OCI-M2 (cell line): ENCODE results near the gene RNU1-4.
"Not testable (repeated sequence)": the region's sequence is repeated elsewhere in the genome, so short reads cannot be mapped to it uniquely, and the experiment has no call there.

Source experiments
- DNase-seq: peaks from one replicate; lab custom pipeline; 2025; ENCODE audit not compliant: unreplicated experiment; lab: John Stamatoyannopoulos, UW

RNU1-4 gene

DNA sequence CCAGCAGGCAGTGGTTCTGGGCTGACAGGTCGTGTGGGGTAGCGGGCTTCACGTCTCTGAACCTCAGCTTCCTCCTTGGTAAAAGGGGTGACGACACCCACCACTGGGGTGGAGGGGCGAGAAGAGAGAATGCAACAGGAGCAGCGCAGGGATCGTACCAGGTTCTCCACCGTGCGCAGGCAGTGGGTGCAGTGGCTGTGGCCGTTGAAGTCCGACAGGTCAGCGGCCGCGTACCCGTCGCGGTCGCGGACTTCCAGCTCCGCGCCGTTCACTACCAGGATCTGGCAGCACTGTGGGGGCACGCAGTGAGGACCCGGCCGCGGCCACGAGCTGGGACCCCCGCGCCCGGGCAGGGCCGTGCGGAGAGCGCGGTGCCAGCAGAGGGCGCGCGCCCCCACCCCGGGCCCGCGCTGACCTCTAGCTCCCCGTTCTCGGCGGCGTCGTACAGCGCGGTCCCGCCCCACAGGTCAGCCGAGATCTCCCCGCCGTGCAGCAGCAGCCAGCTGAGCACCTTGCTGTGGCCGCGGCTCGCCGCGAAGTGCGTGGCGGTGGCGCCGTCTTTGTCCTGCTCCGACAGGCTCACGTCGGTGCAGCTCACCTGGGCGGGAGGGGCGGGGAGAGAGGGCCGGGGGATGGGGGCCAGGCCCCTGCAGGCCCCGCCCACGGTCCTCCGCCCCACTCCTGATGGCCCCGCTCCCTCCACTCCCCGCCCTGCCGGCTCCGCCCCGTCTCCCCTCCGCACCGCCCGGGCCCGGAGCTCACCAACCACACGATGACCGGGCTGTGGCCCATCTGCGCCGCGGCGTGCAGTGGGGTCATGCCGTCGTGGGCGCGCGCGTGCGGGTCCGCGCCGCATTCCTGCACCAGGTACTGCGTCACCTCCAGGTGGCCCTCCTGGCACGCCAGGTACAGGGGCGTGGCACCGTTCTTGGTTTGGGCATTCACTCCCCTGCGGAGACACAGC is 32.9 kb upstream of the RNU1-4 start:
- not testable (repeated sequence) for DNase-seq

DNA sequence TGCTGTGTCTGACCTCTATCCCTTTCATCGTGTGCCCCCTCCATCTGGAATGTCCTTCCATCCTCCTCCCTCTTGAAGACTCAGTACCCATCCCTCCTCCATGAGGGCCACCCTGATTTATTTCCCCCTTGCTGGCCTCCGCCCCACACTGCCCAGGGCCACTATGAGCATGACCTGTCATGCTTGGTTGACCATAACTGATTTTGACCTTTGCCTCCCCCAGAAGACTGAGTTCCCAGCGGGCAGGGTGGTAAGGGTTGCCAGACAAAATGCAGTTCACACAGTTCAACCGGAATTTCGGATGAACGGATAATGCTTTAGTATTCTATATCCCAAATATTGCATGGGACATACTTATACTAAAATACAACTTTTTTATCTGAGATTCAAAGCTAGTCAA is 31.6 kb upstream of the RNU1-4 start:
- not testable (repeated sequence) for DNase-seq

DNA sequence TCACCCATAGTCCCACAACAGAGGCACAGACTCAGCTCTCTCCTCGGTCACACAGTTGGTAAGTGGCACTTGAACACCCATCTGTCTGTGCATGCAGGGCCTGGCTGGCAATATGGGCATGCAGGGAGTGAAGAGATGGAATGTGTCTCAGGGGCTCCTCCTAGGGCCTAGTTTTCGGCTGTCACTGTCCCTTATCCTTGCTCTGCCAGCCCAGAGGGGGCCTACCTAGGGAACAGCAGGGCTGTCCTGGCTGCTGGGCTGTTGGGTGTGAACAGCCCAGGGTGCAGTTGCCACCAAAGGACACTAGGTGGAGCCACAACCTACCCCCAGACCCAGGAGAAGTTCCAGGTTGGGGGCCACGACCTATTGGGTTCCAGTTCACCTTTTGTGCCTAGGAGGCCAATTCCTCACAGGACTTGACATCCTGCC is 30.6 kb upstream of the RNU1-4 start:
- not testable (repeated sequence) for DNase-seq

DNA sequence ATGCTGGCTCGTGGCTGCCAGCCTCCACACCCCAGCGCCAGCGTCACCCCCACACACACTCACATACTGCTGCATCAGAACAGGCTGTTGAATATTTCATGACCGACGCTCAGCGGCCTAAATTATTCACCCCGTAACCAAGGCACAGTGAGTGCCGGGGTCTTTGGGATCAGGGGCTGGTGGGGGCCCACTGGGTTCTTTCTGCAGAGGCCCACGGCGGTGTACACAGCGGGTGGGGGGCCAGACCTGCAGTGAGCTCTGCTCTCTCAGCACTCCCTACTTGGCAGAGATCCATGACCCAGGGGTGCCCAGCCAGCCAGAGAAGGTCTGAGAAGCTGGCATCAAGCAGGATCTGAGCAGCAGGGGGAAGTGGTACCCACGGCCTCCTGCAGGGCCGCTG is 29.7 kb upstream of the RNU1-4 start:
- DNase-seq: not testable (repeated sequence)

DNA sequence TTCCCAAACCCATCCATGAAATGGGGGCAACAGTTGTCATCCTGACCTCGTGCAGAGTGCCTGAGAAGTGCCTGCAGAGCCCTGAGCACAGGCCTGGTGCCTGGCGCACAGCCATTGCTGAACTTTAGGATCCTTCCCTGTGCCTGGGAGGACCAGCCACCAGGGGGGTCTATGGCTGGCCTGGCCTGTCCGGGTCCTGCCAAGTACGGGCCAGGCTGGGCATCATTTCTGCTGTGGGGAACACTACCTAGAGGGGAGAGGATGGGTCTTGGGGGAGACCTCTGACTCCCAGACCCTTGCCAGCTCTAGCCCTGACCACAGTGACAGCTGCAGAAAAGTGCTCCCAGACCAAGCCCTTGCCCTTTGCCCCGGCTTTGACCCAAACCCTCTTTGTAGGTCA is 28.2 kb upstream of the RNU1-4 start:
- not testable (repeated sequence) for DNase-seq

DNA sequence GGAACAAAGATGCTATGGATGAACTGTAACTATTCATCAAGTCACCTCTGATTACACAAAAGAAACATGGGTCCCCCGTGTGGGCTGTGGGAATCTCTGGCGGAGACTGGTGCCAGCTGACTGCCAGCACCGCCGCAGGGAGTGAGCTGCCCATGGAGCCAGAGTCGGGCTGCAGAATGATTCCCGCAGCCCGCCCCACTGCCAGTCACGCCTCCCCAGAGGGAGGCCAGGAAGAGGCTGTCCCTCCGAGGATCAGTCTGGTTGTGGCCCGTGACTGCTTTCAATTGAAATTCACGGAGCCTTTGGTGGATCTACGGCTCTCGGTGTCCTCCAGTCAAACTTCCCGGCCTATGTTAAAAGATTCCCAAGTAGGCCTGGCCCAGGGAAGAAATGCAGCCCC is 27.7 kb upstream of the RNU1-4 start:
- not testable (repeated sequence) for DNase-seq

DNA sequence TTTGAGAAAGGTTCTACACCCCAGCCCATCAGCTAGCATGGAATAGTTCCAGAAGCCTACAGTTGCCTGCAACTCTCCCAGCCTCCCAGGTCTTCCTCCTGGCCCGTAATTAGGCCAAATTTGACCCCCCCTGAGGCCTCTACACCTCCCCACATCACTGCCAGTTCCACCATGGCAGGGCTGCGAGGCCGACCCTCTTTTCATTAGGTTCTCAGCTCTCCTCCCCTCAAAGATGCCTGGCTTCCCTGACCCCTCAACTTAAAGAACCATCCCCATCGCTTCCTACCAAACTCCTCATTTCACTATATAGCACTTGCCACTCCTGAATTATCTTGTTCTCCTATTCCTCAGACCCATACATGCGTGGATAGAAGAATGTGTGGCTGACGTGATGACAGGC is 27.3 kb upstream of the RNU1-4 start:
- DNase-seq: not testable (repeated sequence)

DNA sequence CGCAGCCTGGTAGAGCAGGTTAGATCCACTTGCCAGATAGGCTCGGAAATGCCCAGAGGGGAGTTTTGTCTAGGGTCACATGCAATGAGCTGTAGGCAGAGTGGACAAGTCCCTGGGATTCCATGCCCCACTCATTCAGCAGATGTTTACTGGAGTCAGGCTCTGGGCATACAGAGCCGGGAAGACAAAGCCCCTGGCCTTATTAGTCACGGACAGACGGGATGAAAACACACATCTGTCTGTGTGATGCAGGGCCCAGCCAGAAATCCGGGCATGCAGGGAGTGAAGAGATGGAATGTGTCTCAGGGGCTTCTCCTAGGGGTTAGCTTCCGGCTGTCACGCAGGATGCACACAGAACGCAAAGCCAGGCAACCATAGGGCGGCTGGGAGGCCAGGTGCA is 26.8 kb upstream of the RNU1-4 start:
- DNase-seq: not testable (repeated sequence)

DNA sequence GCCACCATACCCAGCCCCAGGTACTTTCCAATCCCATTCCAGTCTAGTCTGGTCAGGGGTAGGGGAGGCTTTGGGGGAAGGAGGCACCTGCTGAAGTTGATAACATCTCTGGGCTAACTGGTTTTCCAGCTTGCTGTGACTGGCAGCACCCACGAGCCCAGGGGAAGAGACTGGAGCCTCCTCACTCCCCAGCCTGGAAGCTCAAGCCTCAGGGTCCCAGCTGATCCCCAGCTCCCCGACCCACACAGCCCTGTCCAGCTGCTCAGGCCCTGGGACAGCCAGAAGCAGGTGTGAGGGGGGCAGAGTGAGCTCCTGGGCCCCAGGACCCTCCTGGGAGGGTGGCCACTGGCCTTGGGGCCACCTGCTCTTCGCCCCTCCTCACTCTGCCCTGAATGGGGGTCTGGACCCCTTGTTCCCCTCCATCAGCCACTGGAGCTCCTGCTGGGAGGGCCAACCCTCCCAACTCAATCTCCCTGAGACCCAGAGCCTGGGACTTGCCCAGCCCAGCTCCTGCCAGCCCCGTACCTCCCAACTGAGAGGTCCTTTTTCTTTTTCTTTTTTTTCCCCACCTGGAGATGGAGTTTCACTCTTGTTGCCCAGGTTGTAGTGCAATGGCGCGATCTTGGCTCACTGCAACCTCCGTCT is 23.5 kb upstream of the RNU1-4 start:
- no peak for DNase-seq

DNA sequence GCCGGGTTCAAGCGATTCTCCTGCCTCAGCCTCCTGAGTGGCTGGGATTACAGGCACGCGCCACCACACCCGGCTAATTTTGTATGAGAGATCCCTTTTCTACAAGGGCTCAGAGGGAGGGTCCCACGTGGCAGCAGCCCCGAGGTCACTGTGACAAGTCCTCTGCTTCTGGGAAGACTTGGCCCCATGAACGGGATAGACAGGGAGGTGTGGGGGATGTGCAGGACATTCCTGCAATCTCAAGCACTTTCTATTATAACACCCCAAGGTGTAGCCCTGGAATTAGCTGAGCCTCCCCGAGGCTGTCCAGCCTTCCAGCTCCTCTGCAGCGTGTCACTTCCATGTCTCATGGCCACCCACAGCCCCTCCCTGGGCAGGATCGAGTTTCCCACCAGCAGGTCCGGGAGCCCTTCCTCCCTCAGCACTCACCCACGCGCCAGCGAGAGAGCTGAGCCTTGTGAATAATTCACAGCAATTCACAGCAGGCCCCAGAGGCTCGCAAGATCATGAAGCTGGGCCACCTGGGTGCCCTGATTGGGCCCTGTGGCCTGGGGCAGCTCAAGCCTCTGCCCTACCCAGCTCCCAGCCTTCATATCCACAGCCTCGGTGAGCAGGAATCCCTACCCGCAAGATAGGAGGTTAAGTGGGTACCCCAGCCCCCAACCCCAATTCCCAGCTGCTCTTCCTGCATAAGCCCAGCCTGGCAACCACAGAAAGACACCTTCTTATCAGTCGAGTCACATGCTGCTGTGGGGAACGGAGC is 22.8 kb upstream of the RNU1-4 start:
- DNase-seq: no peak

DNA sequence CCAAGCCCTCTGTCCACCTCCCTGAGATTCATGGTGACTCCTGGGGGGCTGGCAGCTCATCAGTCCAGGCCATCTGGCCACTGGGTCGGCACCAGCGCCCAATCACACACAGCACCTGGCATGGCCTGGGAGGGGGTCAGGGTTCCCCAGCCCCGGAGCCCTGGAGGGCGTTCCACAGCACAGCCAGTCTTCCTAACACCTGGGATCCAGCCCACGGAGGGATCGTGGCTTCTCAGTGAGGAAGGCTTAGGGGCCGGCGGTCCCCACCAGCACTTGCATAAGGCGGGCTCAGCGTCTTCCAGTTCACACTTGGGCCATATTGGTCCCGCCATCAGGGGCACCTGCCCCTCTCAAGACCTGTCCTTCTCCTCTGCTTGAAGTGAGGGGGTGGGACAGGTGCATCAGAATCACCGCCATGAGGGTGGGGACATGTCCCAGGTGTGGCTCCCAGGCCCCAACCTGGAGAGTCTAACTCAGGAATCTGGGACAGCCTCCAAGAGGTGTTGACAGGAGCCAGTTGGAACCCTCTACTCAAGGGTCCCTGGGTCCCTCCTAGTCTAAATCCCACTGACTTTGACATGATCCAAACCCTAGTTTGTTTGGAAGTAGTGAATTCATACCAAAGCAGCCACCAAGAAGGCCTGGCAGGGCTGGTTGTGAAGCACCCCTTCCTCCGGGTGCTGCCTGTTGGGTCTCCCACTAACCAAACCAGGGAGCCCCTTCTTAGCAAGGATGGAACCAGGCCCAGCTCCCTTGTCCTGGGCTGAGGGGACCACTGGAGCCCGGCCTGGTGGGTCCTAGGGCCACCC is 22.0 kb upstream of the RNU1-4 start:
- DNase-seq: not testable (repeated sequence)

DNA sequence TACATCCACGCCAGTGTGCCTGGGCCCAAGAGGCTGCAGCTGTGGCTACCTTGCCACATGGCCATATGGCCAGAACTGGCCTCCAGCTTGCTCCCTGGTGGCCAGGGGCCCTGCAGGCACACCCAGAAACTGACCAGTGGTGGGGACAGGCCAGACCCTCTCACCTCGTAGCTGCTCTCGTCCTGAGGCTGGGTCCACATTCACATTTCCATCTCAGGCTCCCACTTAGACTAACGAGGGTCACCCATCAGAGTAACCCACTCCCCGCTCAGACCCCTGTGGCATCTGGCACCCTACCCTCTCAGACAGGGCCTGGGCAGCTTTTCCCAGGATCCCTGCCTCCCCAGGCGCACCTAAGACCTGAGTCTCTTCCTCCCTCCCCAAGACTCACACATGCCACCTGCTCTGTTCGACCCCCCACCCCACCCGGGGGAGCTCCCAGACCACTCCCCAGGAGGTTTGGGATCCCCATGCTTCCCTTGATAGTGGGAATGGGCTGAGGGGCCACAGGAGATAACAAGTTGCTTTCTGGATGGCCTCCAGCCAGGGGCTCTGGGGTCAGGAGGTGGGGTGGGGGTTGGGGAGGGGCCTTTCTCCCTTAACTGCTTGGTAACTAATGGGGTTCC is 21.3 kb upstream of the RNU1-4 start:
- DNase-seq: no peak

DNA sequence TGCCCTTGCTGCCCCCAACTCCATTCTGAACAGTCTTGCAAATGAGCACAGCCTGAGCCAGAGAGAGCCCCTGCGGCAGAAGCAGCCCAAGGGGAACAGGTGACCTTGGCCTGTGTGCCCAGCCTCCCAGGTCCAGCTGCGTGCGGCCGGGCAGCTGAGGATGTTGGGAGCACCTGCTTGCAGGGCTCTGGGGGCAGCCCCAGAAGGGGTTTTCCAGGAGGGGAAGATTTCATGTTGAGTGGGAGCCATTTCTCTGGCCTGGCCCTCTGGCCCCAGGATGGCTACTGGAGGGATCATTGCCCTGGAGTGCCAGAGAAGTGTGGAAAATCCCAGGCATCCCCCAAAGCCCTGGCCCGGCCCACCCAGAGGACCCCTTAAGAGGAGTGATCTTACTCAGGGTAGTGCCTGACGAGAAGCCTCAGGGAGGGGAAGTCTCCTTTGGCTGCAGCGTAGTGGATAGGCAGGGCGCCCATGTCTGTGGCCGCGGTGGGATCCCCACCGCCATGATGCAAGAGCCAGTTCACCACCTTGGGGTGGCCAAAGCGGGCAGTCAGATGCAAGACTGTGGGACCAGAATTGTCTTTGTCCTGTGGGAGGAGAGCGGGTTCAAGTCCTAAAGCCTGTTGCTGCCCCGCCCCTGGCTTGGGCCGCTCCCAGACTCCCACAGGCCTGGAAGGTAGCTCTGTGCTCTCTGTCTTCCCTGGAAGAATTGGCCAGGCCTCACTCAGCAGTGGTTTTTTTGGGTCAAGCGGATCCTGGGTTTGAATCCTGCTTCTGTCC is 20.6 kb upstream of the RNU1-4 start:
- DNase-seq: no peak

DNA sequence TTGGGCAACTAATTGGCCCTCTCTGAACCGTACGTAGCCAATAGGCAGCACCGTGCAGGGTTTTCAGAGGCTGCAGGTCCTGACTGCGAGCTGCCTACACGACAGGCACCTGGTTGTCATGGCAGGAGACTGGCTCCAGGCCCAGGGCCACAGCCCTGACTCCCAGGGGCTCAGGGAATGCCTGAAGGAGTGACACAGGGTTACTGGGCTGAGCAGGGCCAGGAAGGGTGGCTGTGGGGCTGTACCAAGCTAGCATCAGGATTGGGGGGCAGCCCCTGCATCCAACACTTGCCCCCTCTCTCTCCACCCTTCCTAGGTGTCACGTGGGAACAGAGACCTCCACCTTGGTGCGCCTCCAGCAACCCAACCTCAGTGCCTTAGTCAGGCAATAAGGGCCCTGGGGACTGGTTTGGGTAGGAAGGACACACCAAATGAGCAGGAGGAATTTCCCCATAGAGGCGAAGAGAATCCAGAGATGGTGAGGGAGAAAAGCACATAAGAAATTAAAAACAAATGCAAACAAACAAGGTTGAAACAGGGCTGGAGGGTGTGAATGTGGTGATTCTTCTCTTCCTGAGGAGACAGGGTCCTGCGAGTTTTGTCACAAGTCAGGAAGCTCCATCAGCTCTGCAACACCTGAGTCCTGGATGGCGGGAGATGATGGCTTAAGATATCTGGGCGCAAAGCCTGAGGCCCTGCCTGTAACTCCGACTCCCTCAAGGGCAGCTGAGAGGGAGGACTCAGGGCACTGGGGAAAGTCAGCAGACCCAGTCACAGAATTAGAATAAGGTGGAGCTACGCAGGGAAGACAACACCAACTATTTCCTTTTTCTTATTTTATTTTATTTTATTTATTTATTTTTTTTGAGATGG is 19.7 kb upstream of the RNU1-4 start:
- no peak for DNase-seq

DNA sequence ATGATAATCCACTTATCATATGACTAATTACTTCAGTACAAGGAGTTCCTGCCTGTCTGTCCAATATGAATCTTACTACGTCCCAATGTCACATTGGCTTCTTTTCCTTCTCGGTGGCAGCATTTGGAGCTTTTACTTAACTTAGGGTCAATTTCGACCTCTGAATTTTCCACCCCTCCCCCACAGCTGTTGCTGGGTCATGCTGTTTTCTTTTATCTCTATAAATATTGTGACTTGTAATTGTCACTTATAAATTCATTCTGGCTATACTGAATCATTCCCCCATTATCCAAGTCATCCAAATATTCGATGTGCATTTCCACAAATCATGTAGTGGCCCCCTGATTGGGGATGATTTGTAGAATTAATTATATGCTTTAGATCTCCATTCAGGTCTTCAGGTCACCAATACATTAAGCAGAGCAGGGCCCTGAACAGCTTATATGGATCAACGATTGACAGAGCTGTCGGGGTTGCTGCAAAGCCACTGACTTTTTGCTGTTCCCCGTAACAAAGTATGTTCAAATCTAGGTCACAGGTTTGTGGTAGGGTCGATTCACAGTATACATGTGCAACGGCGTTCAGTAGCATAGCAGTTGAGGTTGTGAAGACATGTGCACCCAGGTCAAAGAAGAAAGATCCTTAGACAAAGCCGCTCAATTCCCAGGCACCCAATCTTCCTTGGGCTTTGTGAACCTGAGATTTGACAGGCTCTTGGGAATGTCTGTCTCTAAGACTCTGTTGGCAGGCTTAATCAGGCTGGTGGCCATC is 18.3 kb upstream of the RNU1-4 start:
- DNase-seq: no peak

DNA sequence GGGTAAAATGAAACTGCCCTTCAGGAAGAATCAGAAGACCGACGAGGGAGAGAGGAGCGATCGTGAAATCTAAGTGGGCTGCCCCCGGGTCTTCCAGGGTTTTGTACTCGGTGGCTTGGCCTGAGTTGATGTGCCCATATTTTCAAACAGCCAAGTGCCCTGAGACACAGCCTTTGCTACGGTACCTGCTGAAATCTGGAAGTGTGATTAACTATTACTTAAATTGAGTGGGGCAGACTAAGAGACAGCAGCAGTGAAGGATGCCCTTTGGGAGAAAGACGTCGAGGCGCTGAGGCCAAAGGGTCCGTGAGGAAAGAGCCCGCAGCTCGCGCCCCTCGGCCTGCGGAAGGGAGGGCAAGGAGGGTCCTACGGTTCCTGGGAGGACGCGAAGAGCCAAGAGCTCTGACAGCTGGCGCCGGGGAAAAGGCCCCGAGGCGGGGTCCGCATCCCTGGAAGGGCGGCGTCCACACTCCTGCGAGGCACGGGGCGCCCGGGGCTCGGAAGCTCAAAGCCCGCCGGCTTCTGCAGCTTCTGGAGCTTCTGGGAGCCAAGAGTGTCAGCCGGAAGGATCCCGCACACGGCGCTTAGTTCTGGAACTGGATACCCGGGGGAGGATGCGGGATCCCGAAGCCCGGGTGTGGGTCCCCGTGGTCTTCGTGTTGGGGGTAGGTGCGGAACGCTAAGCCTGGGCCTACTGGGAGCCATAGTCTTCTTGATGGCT is 15.4 kb upstream of the RNU1-4 start:
- DNase-seq: no peak
